Colonic mucosa (tissue), 4 donors: ENCODE results near the gene SRPRB. TPM values are rescaled to one million over a fixed set of nuclear protein-coding genes. Genes with fewer than 3 reads are reported as not detected.

Experiments used
- DNase-seq: peaks from one replicate; pipeline ENCODE4 v3.0.0-alpha.2; 2020
- H3K27ac ChIP-seq: fragments of 200-600 bp; one replicate; pipeline ENCODE4 v1.8.0; 2021
- H3K27me3 ChIP-seq: fragments of 200-600 bp; one replicate; pipeline ENCODE4 v1.8.0; 2021
- H3K36me3 ChIP-seq: fragments of 200-600 bp; one replicate; pipeline ENCODE4 v1.8.0; 2021
- H3K4me1 ChIP-seq: fragments of 200-600 bp; one replicate; pipeline ENCODE4 v1.8.0; 2021; ENCODE audit warnings: mild to moderate bottlenecking
- H3K4me3 ChIP-seq: fragments of 200-600 bp; one replicate; pipeline ENCODE4 v1.8.0; 2021
- H3K9ac ChIP-seq, 2 donors: one replicate each; pipeline ENCODE4 v1.7.0; 2013; ENCODE audit warnings: control low read depth in 2 of 2, low read depth in 2 of 2, low read length in 2 of 2
- H3K9me3 ChIP-seq: fragments of 200-600 bp; one replicate; pipeline ENCODE4 v1.8.0; 2021
- intact Hi-C: fragments of 100-400 bp; cut with DNase I; formaldehyde crosslinking; loops from one replicate; pipeline ENCODE4 v1.14.1; 2022
- total RNA-seq, 2 donors: library from RNA; stranded (reverse); fragmentation: NEBNext Ultra II Directional in 1 of 2; extraction: Animal tissue kit (Norgen Biotek cat#: 25700) in 1 of 2; gene quantifications; one replicate each; pipeline ENCODE4 v1.2.1, GENCODE V29; 2021
- TF ChIP-seq, protein P1 (sequence below): fragments of 200-600 bp; IDR thresholded peaks from one replicate; pipeline ENCODE4 v1.8.0; 2022; ENCODE audit warnings: antibody characterized with exemption, mild to moderate bottlenecking
- donor health status: healthy.
- donor health status: DM: no; HTN: no; CAD: no.
- donor health status: DM: no; HTN: no; CAD: no.

Gene SRPRB
- total RNA-seq, 2 donors from 2014 or later: 38.0 to 86.1 TPM

GRCh38 chr3:133829310-133829707 lies 23.7 kb downstream of the SRPRB start:
- intact Hi-C loops: no loop called here
- TF ChIP-seq, protein P1, sequence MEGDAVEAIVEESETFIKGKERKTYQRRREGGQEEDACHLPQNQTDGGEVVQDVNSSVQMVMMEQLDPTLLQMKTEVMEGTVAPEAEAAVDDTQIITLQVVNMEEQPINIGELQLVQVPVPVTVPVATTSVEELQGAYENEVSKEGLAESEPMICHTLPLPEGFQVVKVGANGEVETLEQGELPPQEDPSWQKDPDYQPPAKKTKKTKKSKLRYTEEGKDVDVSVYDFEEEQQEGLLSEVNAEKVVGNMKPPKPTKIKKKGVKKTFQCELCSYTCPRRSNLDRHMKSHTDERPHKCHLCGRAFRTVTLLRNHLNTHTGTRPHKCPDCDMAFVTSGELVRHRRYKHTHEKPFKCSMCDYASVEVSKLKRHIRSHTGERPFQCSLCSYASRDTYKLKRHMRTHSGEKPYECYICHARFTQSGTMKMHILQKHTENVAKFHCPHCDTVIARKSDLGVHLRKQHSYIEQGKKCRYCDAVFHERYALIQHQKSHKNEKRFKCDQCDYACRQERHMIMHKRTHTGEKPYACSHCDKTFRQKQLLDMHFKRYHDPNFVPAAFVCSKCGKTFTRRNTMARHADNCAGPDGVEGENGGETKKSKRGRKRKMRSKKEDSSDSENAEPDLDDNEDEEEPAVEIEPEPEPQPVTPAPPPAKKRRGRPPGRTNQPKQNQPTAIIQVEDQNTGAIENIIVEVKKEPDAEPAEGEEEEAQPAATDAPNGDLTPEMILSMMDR: no peak
- Histone ChIP-seq H3K36me3 (no peaks in the 10 kb centered on the region), H3K27me3 (no peaks in the 10 kb centered on the region), H3K4me3 (no peak overlapping the region), H3K27ac (no peak overlapping the region), H3K9ac (no peak overlapping the region), H3K9me3 (no peaks in the 10 kb centered on the region), H3K4me1 (no peaks in the 10 kb centered on the region)
- DNase-seq: no peak

GRCh38 chr3:133830071-133830470 lies 24.5 kb downstream of the SRPRB start:
- TF ChIP-seq, protein P1: no peak
- Histone ChIP-seq H3K4me3 (no peak overlapping the region), H3K27ac (no peak overlapping the region), H3K9me3 (no peaks in the 10 kb centered on the region), H3K4me1 (no peaks in the 10 kb centered on the region), H3K36me3 (no peaks in the 10 kb centered on the region), H3K9ac (no peak overlapping the region), H3K27me3 (no peaks in the 10 kb centered on the region)
- intact Hi-C loops: no loop called here
- no peak for DNase-seq

- intact Hi-C loops: no loop called here
- Histone ChIP-seq H3K27me3 (no peaks in the 10 kb centered on the region), H3K4me1 (no peaks in the 10 kb centered on the region), H3K36me3 (no peaks in the 10 kb centered on the region), H3K27ac (no peak overlapping the region), H3K9me3 (no peaks in the 10 kb centered on the region), H3K4me3 (no peak overlapping the region), H3K9ac (no peak overlapping the region)
- no peak for DNase-seq
- TF ChIP-seq, protein P1: no peak
Measured at GRCh38 chr3:133831966-133832801, 26.6 kb downstream of the SRPRB start.

DNA sequence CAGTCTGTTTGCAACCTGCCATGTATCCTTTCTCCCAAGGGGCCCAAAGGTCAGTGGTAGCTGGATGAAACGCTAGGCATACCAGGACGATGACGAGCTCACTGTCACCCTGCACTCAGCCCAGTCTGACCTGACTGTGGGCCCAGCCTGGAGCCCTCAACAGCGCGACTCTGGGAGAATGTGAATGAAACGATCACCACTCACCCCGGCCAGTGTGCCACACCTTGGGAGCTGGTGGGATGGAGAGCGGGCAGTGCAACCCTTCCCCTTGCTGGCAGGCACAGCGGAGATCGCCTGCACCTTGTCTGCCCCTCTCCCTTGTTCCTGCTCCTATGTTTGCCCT lies 27.2 kb downstream of the SRPRB start:
- H3K27ac ChIP-seq: no peak overlapping the region
- no peak overlapping the region for H3K9ac ChIP-seq
- DNase-seq: no peak
- TF ChIP-seq, protein P1: no peak
- intact Hi-C loops: no loop called here
- H3K27me3 ChIP-seq: no peaks in the 10 kb centered on the region
- no peak overlapping the region for H3K4me3 ChIP-seq
- H3K4me1 ChIP-seq: no peaks in the 10 kb centered on the region
- H3K36me3 ChIP-seq: no peaks in the 10 kb centered on the region
- no peaks in the 10 kb centered on the region for H3K9me3 ChIP-seq

GRCh38 chr3:133833267-133833666 lies 27.7 kb downstream of the SRPRB start:
- Histone ChIP-seq H3K27me3 (no peaks in the 10 kb centered on the region), H3K27ac (no peak overlapping the region), H3K4me3 (no peak overlapping the region), H3K9ac (no peak overlapping the region), H3K4me1 (no peaks in the 10 kb centered on the region), H3K9me3 (no peaks in the 10 kb centered on the region), H3K36me3 (no peaks in the 10 kb centered on the region)
- DNase-seq: no peak
- TF ChIP-seq, protein P1: no peak
- intact Hi-C loops: no loop called here
